Stimulated activated CD8-positive, alpha-beta memory T cell treated with anti-CD3 and anti-CD28 coated beads, Interleukin-4, amount 100 ng/mL, for 4 hours (primary cell): ENCODE data around the gene CTSZ.
A peak's percentile ranks its signal among the peaks of the same experiment; 100 is the strongest.

Experiments
- DNase-seq, 2 donors: peaks; one replicate each; pipeline ENCODE4 v3.0.0-alpha.2; 2020; ENCODE audit warnings: low read depth in 2 of 2, low spot score in 1 of 2

The CTSZ gene

GRCh38 chr20:59032023-59032712, 25.1 kb upstream of the CTSZ start, which contains the start of gene ATP5F1E:
Gene ATP5F1E (minus strand): TSS chr20:59032335. CDS start chr20:59032251, 84 bp downstream.
- DNase-seq = peak; percentile 89 to 95

GRCh38 chr20:59031564-59032022, 24.5 kb upstream of the CTSZ start:
- DNase-seq = no peak

- no peak for DNase-seq
Measured at GRCh38 chr20:59030911-59031563, 24.0 kb upstream of the CTSZ start.

- DNase-seq = no peak
Measured at GRCh38 chr20:59028812-59029211, 21.8 kb upstream of the CTSZ start.

- no peak for DNase-seq
Measured at GRCh38 chr20:59027741-59028320, 20.8 kb upstream of the CTSZ start.

- DNase-seq = no peak
Measured at GRCh38 chr20:59026904-59027740, 20.1 kb upstream of the CTSZ start.

- DNase-seq = no peak
Measured at GRCh38 chr20:59025511-59025910, 18.5 kb upstream of the CTSZ start.

GRCh38 chr20:59025086-59025485, 18.0 kb upstream of the CTSZ start:
- DNase-seq = no peak

- no peak for DNase-seq
Measured at GRCh38 chr20:59024111-59024530, 17.1 kb upstream of the CTSZ start.

GRCh38 chr20:59023616-59024015, 16.6 kb upstream of the CTSZ start:
- no peak for DNase-seq

- no peak for DNase-seq
Measured at GRCh38 chr20:59022754-59023153, 15.7 kb upstream of the CTSZ start.

- DNase-seq = no peak
Measured at GRCh38 chr20:59020938-59021551, 14.0 kb upstream of the CTSZ start.

GRCh38 chr20:59019217-59019616, 12.2 kb upstream of the CTSZ start, which contains the start of gene TUBB1:
Gene TUBB1 (plus strand): TSS chr20:59019429. CDS start chr20:59019523, 94 bp downstream.
- DNase-seq = no peak

- DNase-seq = no peak
Measured at GRCh38 chr20:59018817-59019216, 11.8 kb upstream of the CTSZ start.

GRCh38 chr20:59017493-59018231, 10.6 kb upstream of the CTSZ start:
- DNase-seq = no peak

GRCh38 chr20:59016795-59017492, 9.9 kb upstream of the CTSZ start:
- no peak for DNase-seq

- no peak for DNase-seq
Measured at GRCh38 chr20:59015812-59016711, 9.0 kb upstream of the CTSZ start.

GRCh38 chr20:59015411-59015810, 8.4 kb upstream of the CTSZ start:
- no peak for DNase-seq
